GM12873 (cell line): ENCODE measurements around the gene RSBN1.

Experiments used
- TF ChIP-seq, protein P1 (sequence below): IDR thresholded peaks from 2 replicates; pipeline ENCODE4 v1.5.1; 2012; ENCODE audit warnings: low read depth, mild to moderate bottlenecking, moderate library complexity, low read length, control low read depth; ENCODE audit not compliant: insufficient read depth; ENCODE audit errors: missing control alignments

RSBN1 gene

DNA sequence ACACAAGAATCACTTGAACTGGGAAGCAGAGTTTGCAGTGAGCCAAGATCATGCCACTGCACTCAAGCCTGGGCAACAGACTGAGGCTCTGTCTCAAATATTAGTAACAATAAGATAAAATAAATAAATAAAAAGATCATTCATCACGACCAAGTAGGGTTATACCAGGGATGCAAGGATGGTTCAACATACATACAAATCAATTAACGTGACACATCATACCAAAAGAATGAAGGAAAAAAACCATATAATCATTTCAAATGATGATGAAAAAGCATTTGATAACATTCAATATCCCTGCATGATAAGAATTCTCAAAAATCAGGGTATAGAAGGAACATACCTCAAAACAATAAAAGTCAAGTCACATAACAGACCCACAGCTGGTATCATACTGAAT is 91.3 kb downstream of the RSBN1 start:
- TF ChIP-seq, protein P1, sequence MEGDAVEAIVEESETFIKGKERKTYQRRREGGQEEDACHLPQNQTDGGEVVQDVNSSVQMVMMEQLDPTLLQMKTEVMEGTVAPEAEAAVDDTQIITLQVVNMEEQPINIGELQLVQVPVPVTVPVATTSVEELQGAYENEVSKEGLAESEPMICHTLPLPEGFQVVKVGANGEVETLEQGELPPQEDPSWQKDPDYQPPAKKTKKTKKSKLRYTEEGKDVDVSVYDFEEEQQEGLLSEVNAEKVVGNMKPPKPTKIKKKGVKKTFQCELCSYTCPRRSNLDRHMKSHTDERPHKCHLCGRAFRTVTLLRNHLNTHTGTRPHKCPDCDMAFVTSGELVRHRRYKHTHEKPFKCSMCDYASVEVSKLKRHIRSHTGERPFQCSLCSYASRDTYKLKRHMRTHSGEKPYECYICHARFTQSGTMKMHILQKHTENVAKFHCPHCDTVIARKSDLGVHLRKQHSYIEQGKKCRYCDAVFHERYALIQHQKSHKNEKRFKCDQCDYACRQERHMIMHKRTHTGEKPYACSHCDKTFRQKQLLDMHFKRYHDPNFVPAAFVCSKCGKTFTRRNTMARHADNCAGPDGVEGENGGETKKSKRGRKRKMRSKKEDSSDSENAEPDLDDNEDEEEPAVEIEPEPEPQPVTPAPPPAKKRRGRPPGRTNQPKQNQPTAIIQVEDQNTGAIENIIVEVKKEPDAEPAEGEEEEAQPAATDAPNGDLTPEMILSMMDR, result no peak

DNA sequence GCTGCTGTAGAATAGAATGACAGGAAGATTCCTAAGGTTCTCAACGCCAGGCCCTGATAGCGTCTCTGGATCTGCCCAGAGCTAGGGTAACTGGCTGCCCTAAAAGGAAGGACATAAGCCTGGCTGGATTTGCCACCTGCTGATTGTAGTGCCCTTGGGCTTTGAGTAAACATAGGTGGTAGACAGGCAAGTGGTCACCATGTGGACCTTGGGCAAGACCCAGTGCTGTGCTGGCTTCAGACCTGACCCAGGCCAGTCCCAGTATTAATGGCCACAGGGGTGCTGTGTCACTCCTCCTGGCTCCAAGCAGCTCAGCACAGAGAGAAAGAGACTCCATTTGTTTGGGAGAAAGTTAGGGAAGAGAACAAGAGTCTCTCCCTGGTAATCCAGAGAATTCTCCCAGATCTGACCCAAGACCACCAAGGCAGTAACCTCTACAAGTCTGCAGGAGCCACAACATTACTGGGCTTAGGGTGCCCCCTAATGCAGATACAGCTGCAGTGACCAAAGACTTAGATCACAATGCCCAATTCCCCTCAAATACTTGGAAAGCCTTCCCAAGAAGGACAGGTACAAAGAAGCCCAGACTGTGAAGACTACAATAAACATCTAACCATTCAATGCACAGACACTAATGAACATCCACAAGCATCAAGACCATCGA is 97.5 kb downstream of the RSBN1 start:
- TF ChIP-seq, protein P1, result no peak
